Parathyroid adenoma (tissue), 2 donors: ENCODE results near the gene CMTM5.

Experiments used
- H2AFZ ChIP-seq: fragments of 300-600 bp; sonication (generic); one replicate; pipeline ENCODE4 v1.7.0; 2017; ENCODE audit warnings: antibody characterized with exemption, mild to moderate bottlenecking
- H3K27ac ChIP-seq: fragments of 300-600 bp; sonication (generic); one replicate; pipeline ENCODE4 v1.7.0; 2017
- H3K27me3 ChIP-seq: fragments of 300-600 bp; sonication (generic); one replicate; pipeline ENCODE4 v1.7.0; 2017; ENCODE audit warnings: low read length; ENCODE audit not compliant: control insufficient read depth, insufficient read depth
- H3K36me3 ChIP-seq: fragments of 300-600 bp; sonication (generic); one replicate; pipeline ENCODE4 v1.7.0; 2017; ENCODE audit warnings: low read length; ENCODE audit not compliant: control insufficient read depth, insufficient read depth
- H3K4me1 ChIP-seq: fragments of 300-600 bp; sonication (generic); one replicate; pipeline ENCODE4 v1.7.0; 2017; ENCODE audit warnings: control low read depth
- H3K4me2 ChIP-seq: fragments of 300-600 bp; sonication (generic); one replicate; pipeline ENCODE4 v1.7.0; 2017; ENCODE audit warnings: low read length
- H3K4me3 ChIP-seq: fragments of 300-600 bp; sonication (generic); one replicate; pipeline ENCODE4 v1.7.0; 2017; ENCODE audit warnings: low read depth, low read length
- H3K79me2 ChIP-seq: fragments of 300-600 bp; sonication (generic); one replicate; pipeline ENCODE4 v1.7.0; 2017; ENCODE audit warnings: control low read depth
- H3K9ac ChIP-seq: fragments of 300-600 bp; sonication (generic); one replicate; pipeline ENCODE4 v1.7.0; 2017; ENCODE audit warnings: mild to moderate bottlenecking
- H3K9me3 ChIP-seq: fragments of 300-600 bp; sonication (generic); one replicate; pipeline ENCODE4 v1.7.0; 2017; ENCODE audit warnings: low read length; ENCODE audit not compliant: control insufficient read depth
- TF ChIP-seq, protein P1 (sequence below): fragments of 300-600 bp; sonication (generic); IDR thresholded peaks from one replicate; pipeline ENCODE4 v1.7.0; 2017; ENCODE audit warnings: antibody characterized with exemption, mild to moderate bottlenecking
- donor health status: primary hyperparathyroidism.

The CMTM5 gene

DNA sequence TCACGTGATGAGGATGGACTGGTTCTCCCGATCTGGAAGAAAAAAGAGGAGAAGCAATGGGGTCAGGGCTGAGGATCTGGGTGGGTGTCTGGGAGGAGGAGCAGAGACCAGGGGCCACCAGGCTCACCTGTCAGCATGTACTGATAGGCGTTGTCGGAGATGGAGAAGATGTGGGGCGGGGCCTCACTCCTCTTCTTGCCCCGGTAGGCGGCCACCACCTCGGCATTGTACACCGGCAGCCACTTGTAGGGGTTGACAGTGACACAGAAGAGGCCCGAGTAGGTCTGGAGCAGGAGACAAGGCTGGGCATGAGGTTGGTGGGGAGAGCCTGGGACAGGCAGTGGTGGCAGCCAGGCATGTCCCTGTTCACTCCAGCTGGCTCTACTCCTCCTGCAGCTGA is 28.2 kb downstream of the CMTM5 start:
- H3K27ac ChIP-seq = no peak overlapping the region
- no peak overlapping the region for H2AFZ ChIP-seq
- no peak overlapping the region for H3K4me2 ChIP-seq
- TF ChIP-seq, protein P1, sequence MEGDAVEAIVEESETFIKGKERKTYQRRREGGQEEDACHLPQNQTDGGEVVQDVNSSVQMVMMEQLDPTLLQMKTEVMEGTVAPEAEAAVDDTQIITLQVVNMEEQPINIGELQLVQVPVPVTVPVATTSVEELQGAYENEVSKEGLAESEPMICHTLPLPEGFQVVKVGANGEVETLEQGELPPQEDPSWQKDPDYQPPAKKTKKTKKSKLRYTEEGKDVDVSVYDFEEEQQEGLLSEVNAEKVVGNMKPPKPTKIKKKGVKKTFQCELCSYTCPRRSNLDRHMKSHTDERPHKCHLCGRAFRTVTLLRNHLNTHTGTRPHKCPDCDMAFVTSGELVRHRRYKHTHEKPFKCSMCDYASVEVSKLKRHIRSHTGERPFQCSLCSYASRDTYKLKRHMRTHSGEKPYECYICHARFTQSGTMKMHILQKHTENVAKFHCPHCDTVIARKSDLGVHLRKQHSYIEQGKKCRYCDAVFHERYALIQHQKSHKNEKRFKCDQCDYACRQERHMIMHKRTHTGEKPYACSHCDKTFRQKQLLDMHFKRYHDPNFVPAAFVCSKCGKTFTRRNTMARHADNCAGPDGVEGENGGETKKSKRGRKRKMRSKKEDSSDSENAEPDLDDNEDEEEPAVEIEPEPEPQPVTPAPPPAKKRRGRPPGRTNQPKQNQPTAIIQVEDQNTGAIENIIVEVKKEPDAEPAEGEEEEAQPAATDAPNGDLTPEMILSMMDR = no peak
- H3K9ac ChIP-seq = no peak overlapping the region
- H3K79me2 ChIP-seq = no peaks in the 10 kb centered on the region
- H3K9me3 ChIP-seq = no peaks in the 10 kb centered on the region
- H3K4me1 ChIP-seq = no peaks in the 10 kb centered on the region
- H3K4me3 ChIP-seq = no peak overlapping the region
- H3K27me3 ChIP-seq = no peaks in the 10 kb centered on the region
- no peaks in the 10 kb centered on the region for H3K36me3 ChIP-seq

GRCh38 chr14:23405516-23406025 is 28.7 kb downstream of the CMTM5 start:
- no peak overlapping the region for H3K4me3 ChIP-seq
- no peak overlapping the region for H3K4me2 ChIP-seq
- no peaks in the 10 kb centered on the region for H3K4me1 ChIP-seq
- no peaks in the 10 kb centered on the region for H3K36me3 ChIP-seq
- no peaks in the 10 kb centered on the region for H3K27me3 ChIP-seq
- no peaks in the 10 kb centered on the region for H3K9me3 ChIP-seq
- no peaks in the 10 kb centered on the region for H3K79me2 ChIP-seq
- H3K9ac ChIP-seq = no peak overlapping the region
- no peak overlapping the region for H3K27ac ChIP-seq
- H2AFZ ChIP-seq = no peak overlapping the region
- TF ChIP-seq, protein P1 = no peak

GRCh38 chr14:23406244-23406643 is 29.4 kb downstream of the CMTM5 start:
- no peak overlapping the region for H3K27ac ChIP-seq
- no peaks in the 10 kb centered on the region for H3K9me3 ChIP-seq
- H3K79me2 ChIP-seq = no peaks in the 10 kb centered on the region
- no peaks in the 10 kb centered on the region for H3K27me3 ChIP-seq
- no peak overlapping the region for H2AFZ ChIP-seq
- no peak overlapping the region for H3K4me2 ChIP-seq
- H3K4me3 ChIP-seq = no peak overlapping the region
- no peak overlapping the region for H3K9ac ChIP-seq
- no peaks in the 10 kb centered on the region for H3K4me1 ChIP-seq
- TF ChIP-seq, protein P1 = no peak
- no peaks in the 10 kb centered on the region for H3K36me3 ChIP-seq

DNA sequence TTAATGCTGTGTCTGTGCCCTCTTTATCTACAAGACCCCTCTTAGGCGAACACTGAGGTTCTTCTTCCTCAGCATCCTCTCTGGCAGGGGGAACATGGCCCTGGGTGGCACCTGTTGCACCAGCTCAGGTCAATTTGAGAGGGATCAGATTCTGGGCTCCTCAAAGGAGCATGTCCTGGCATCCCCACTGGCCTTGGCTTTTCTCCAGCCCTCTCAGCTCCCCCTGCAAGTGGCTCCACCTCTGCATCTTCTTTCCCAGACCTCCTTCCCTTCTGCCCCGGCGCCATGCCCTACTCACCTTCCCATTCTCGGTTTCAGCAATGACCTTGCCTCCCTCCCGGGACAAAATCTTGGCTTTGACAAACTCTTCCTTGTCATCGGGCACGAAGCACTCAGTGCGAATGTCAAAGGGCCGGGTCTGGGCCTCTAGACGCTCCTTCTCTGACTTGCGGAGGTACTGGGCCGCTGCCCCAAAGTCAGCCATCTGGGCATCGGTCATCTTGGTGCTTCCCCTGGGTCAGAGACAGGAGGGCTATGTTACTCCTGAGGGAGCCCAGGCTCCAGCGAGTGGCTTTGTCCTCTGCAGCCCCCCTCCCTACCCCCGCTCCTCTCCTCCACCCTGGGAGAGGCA is 30.0 kb downstream of the CMTM5 start:
- Histone ChIP-seq H3K36me3 (no peaks in the 10 kb centered on the region), H3K4me2 (no peak overlapping the region), H3K9me3 (no peaks in the 10 kb centered on the region), H3K9ac (no peak overlapping the region), H3K27me3 (no peaks in the 10 kb centered on the region), H3K4me1 (no peaks in the 10 kb centered on the region), H2AFZ (no peak overlapping the region), H3K4me3 (no peak overlapping the region), H3K27ac (no peak overlapping the region), H3K79me2 (no peaks in the 10 kb centered on the region)
- TF ChIP-seq, protein P1 = no peak
